ENCODE measurements around the gene KSR1.

Gene KSR1

GRCh38 chr17:27586203-27586721 lies 130.0 kb downstream of the KSR1 start:
- H3K36me3 ChIP-seq = peaks cover 74% of the 10 kb centered on the region

GRCh38 chr17:27588354-27588753 lies 132.1 kb downstream of the KSR1 start:
- no peaks in the 10 kb centered on the region for H3K9me3 ChIP-seq
- H3K36me3 ChIP-seq = peaks cover 85% of the 10 kb centered on the region
- no peaks in the 10 kb centered on the region for H3K27me3 ChIP-seq
- TF ChIP-seq CTCF (IDR thresholded peaks at IDR 0.05) = no peak
- no peak overlapping the region for H3K4me3 ChIP-seq (ENCODE audit: low read depth in 1 of 2, low read length in 1 of 2)
- H3K27ac ChIP-seq = no peak overlapping the region
- no peaks in the 10 kb centered on the region for H3K4me1 ChIP-seq (ENCODE audit: control insufficient read depth in 1 of 2, insufficient read depth in 1 of 2, low read depth in 1 of 2, low read length in 1 of 2)

More at GRCh38 chr17:27586203-27586721, 130.0 kb downstream of the KSR1 start:
- H3K9me3 ChIP-seq = no peaks in the 10 kb centered on the region
- H3K27me3 ChIP-seq = no peaks in the 10 kb centered on the region
- peaks cover 6 to 9% of the 10 kb centered on the region in 2 experiments for H3K4me1 ChIP-seq (ENCODE audit: control insufficient read depth in 1 of 2, insufficient read depth in 1 of 2, low read depth in 1 of 2, low read length in 1 of 2)
- no peak overlapping the region for H3K4me3 ChIP-seq (ENCODE audit: low read depth in 1 of 2, low read length in 1 of 2)
- no peak for TF ChIP-seq CTCF (IDR thresholded peaks at IDR 0.05)
- H3K27ac ChIP-seq = no peak overlapping the region

GRCh38 chr17:27590864-27591263 lies 134.6 kb downstream of the KSR1 start:
- Histone ChIP-seq H3K4me3 (ENCODE audit: low read depth in 1 of 2, low read length in 1 of 2) (no peak overlapping the region), H3K27me3 (no peaks in the 10 kb centered on the region), H3K9me3 (no peaks in the 10 kb centered on the region), H3K36me3 (peaks cover 88% of the 10 kb centered on the region), H3K4me1 (ENCODE audit: control insufficient read depth in 1 of 2, insufficient read depth in 1 of 2, low read depth in 1 of 2, low read length in 1 of 2) (no peaks in the 10 kb centered on the region), H3K27ac (no peak overlapping the region)
- TF ChIP-seq CTCF (IDR thresholded peaks at IDR 0.05) = no peak

GRCh38 chr17:27591986-27592385 lies 135.7 kb downstream of the KSR1 start:
- no peak for TF ChIP-seq CTCF (IDR thresholded peaks at IDR 0.05)

GRCh38 chr17:27593232-27593856 lies 137.1 kb downstream of the KSR1 start:
- H3K27ac ChIP-seq = no peak overlapping the region
- peaks cover 91% of the 10 kb centered on the region for H3K36me3 ChIP-seq
- no peaks in the 10 kb centered on the region for H3K4me1 ChIP-seq (ENCODE audit: control insufficient read depth in 1 of 2, insufficient read depth in 1 of 2, low read depth in 1 of 2, low read length in 1 of 2)
- TF ChIP-seq CTCF (IDR thresholded peaks at IDR 0.05) = no peak
- no peak overlapping the region for H3K4me3 ChIP-seq (ENCODE audit: low read depth in 1 of 2, low read length in 1 of 2)
- no peaks in the 10 kb centered on the region for H3K27me3 ChIP-seq
- no peaks in the 10 kb centered on the region for H3K9me3 ChIP-seq

More at GRCh38 chr17:27591986-27592385, 135.7 kb downstream of the KSR1 start:
- no peaks in the 10 kb centered on the region for H3K4me1 ChIP-seq (ENCODE audit: control insufficient read depth in 1 of 2, insufficient read depth in 1 of 2, low read depth in 1 of 2, low read length in 1 of 2)
- no peaks in the 10 kb centered on the region for H3K27me3 ChIP-seq
- H3K4me3 ChIP-seq (ENCODE audit: low read depth in 1 of 2, low read length in 1 of 2) = no peak overlapping the region
- no peaks in the 10 kb centered on the region for H3K9me3 ChIP-seq
- H3K36me3 ChIP-seq = peaks cover 90% of the 10 kb centered on the region
- no peak overlapping the region for H3K27ac ChIP-seq
